Activated T-helper 17 cell treated with anti-CD3 and anti-CD28 coated beads, Interleukin-2, amount 50 U/mL, for 72 hours (primary cell): ENCODE measurements around the gene FYN. TPM values are rescaled to one million over a fixed set of nuclear protein-coding genes. Genes with fewer than 3 reads are reported as not detected.
A peak's percentile ranks its signal among the peaks of the same experiment; 100 is the strongest.

Experiments used
- ATAC-seq: fragments of 150-1000 bp; cut with Tn5 transposase; replicated peaks from 2 replicates; pipeline ENCODE4 v1.10.0; 2021; ENCODE audit warnings: mild to moderate bottlenecking, moderate library complexity
- H3K27ac Mint-ChIP-seq: one replicate; pipeline ENCODE4 v1.8.0; 2022; ENCODE audit warnings: mixed read lengths
- H3K27me3 Mint-ChIP-seq: one replicate; pipeline ENCODE4 v1.8.0; 2022; ENCODE audit warnings: mixed read lengths
- H3K36me3 Mint-ChIP-seq: one replicate; pipeline ENCODE4 v1.8.0; 2022; ENCODE audit warnings: low read depth, mild to moderate bottlenecking, mixed read lengths
- H3K4me1 Mint-ChIP-seq: one replicate; pipeline ENCODE4 v1.8.0; 2022; ENCODE audit warnings: mixed read lengths
- H3K4me3 Mint-ChIP-seq: one replicate; pipeline ENCODE4 v1.8.0; 2022; ENCODE audit warnings: mild to moderate bottlenecking, mixed read lengths
- H3K9me3 Mint-ChIP-seq: one replicate; pipeline ENCODE4 v1.8.0; 2022; ENCODE audit warnings: mixed read lengths
- total RNA-seq, 2 donors: library from RNA; stranded (reverse); gene quantifications; one replicate each; pipeline ENCODE4 v1.2.3, GENCODE V29; 2022

FYN gene
- total RNA-seq, 2 donors from 2014 or later: 139 to 326 TPM

DNA sequence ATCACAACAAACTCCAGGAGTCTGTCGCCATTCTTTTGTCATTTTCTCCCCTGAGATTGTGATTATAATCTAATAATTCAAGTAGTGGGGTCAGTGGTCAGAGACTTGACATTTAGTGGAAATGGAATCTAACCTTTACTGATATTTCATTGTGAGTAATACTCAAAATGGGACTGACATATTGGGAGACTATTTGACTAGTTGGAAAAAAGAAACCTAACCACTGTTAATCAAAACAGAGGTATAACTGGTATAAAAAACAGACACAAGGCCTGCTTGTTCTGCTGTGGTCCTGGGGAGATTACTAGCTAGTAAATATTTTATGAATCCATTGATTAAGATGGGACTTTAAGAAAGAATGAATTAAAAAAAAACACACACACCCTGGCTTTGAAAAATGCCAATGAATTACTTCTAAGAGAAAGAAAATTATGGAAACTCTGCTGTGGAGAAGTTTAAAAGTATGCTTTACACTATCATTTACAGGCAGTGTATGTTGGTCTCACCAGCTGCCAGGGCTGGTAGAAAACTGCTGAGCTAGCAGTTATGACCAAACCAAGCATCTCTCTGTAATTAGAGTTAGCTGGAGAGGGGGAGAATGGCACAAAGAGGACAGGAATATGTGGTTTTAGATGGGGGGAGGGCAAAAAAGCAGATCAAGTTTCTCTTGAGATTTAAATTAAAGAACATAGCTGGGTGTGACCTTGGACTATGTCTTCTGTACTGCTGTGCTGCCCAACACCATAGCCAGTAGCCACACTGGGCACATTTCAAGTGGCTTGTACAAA is 103.7 kb downstream of the FYN start:
- ATAC-seq: peak; percentile 20
- Mint-ChIP-seq H3K27ac (peak overlapping the region; percentile 100), H3K36me3 (peaks cover 92% of the 10 kb centered on the region), H3K4me3 (peak overlapping the region; percentile 98), H3K9me3 (peaks cover 4% of the 10 kb centered on the region), H3K4me1 (peaks cover 74% of the 10 kb centered on the region), H3K27me3 (no peaks in the 10 kb centered on the region)

DNA sequence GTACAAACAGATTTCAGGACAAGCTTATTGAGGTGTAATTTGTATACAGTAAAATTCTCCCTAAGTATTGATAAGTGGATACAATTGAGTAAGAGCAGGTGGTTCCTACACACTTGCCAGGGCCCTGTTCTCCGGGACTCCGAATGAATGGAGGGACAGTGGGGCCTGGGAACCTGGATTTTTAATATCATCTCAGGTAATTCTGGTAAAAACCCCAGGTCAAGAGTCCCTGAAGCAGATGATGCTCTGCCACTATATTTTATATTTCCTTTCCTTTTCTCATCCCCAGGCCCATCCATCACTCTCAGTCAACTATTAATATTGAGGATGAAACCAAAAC is 104.9 kb downstream of the FYN start:
- Mint-ChIP-seq H3K4me3 (peak overlapping the region; percentile 98), H3K4me1 (peaks cover 84% of the 10 kb centered on the region), H3K36me3 (peaks cover 93% of the 10 kb centered on the region), H3K9me3 (peaks cover 4% of the 10 kb centered on the region), H3K27ac (peak overlapping the region; percentile 100), H3K27me3 (no peaks in the 10 kb centered on the region)
- no peak for ATAC-seq

DNA sequence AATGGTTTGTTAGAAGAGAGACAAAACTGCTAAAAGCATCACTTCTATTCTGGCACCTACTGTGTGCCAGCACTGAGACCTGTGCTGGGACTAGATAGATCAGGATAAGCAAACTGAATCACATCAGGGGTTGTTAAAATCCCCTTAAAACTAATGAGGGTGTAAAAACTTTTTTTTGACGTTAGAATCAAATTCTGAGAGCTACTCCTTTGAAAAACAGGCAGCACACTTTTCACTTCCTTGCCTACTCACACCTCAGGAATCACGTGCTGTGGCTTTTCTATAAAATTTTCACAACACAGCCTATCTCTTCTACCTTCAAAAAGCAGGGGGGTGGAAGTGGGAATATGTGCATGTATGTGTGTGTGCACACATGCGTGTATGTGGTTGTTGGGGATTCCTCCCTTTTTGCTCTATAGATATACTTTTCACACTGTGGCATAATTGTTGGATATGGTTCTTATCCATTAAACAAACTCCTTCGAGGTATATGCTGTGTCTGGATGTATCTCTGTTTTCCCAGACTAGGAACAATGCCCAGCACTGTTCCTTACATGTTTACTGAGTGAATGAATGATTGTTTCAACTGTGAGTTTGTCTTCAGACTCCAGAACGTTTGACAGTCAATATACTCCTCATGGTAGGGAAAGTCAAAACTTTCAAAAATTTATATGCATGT is 105.4 kb downstream of the FYN start:
- no peaks in the 10 kb centered on the region for H3K27me3 Mint-ChIP-seq
- H3K27ac Mint-ChIP-seq: peak overlapping the region; percentile 100
- ATAC-seq: no peak
- peaks cover 4% of the 10 kb centered on the region for H3K9me3 Mint-ChIP-seq
- H3K4me3 Mint-ChIP-seq: peak overlapping the region; percentile 98
- H3K4me1 Mint-ChIP-seq: peaks cover 87% of the 10 kb centered on the region
- peaks cover 98% of the 10 kb centered on the region for H3K36me3 Mint-ChIP-seq

DNA sequence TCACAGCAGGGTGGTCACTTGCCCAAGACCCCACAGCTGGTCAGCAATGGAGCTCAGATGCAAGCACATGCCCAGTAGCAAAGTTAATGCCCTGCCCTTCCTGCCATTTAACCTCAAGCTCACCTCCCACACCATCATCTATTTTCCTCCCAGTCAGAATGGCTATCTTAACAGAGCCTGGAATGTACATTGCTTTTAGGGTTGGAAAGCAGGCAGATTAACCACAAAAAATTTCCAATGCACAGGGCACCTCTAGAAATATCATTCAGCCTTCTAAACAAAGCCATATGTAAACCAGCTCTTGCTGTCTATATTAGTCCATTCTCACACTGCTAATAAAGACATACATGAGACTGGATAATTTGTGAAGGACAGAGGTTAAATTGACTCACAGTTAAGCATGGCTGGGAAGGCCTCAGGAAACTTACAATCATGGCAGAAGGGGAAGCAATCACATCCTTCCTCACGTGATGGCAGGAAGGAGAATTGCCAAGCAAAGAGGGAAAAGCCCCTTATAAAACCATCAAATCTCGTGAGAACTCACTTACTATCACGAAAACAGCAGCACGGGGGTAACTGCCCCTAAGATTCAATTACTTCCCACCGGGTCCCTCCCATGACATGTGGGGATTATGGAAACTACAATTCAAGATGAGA is 106.9 kb downstream of the FYN start:
- Mint-ChIP-seq H3K9me3 (peaks cover 4% of the 10 kb centered on the region), H3K4me3 (peak overlapping the region; percentile 98), H3K4me1 (peaks cover 92% of the 10 kb centered on the region), H3K36me3 (peaks cover 100% of the 10 kb centered on the region), H3K27me3 (no peaks in the 10 kb centered on the region), H3K27ac (peak overlapping the region; percentile 100)
- ATAC-seq: peak; percentile 1

DNA sequence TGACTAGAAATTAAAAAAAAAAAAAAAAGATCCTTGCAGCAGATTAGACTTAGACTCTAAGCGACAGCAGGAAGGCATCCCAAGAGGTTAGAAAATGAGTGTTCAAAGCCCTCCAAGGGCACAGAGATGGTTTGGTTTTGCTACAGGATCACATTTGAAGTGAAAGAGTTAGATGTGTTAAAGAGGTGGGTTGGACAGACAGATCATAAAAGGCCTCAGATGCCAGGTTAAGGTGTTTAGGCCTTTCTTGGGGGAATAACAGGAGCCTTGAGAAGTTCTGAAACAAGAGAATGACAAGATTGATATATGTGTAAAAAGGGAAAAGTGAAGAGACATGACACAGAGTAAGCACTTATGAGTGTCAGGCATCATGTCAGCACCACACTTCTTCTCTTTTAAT is 107.5 kb downstream of the FYN start:
- Mint-ChIP-seq H3K4me1 (peaks cover 92% of the 10 kb centered on the region), H3K36me3 (peaks cover 100% of the 10 kb centered on the region), H3K9me3 (peaks cover 4% of the 10 kb centered on the region), H3K4me3 (peak overlapping the region; percentile 98), H3K27ac (peak overlapping the region; percentile 100), H3K27me3 (no peaks in the 10 kb centered on the region)
- peak; percentile 57 for ATAC-seq

DNA sequence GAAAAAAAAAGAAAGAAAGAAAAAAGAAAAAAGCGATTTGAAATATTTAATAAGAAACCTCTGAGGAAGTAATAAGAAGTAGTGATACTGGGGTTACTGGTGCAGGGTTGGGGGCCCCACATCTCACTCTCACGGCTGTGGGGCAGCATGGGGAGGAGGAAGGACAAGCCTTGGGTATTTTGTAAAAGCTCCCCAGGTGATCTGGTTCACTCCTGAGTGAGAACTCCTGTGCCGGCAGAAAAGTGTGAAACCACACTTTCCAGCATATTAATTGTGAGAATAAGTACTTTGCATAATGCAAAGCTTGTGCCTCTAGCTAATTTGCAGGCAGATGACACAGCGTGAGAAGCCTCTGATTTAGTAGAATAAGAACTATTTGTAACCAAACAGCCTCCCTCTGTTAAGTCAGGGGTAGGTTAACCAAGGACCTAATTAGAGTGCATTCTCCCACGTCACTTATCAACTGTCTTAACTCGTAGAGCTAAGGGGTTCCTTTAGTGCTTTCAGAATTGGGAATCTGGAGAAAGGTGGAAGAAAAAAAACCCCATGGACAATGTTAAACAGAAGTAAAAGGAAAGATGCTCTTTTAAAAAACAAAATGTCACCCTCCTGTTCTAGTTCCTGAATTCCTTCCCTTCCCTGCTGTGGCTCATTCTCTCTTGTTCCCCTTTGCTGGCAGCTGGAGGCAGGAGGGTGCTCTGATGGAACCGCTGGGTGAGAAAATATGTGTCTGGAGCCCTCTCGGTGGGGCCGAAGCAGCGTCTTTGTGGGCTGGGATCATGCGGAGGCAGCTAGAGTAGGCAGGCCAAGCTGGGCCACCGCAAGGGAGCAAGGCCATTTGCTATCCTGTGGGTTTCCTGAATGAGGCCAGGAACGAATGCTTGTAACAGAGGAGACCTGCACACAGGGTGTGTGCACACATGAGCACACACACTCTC is 108.7 kb downstream of the FYN start:
- Mint-ChIP-seq H3K9me3 (peaks cover 3% of the 10 kb centered on the region), H3K27ac (peak overlapping the region; percentile 100), H3K27me3 (no peaks in the 10 kb centered on the region), H3K36me3 (peaks cover 100% of the 10 kb centered on the region), H3K4me1 (peaks cover 88% of the 10 kb centered on the region), H3K4me3 (peak overlapping the region; percentile 98)
- ATAC-seq: peak; percentile 65

DNA sequence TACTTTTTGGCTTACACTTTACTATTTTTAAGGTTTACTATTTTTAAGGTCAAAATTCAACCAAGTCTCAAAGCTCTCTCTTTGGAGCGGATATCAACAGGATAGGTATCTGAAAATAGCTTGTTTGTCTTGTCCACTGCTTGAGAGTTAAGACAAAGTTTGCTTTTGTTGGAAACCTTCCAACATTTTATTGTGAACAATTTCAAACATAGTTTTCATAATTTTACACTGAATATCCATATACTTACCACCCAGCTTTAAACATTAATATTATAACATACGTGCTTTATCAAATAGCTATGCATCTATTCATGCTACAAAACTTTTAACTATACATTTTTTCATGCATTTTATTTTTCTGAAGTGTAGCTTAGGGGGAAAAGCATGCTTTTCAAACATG is 109.9 kb downstream of the FYN start:
- Mint-ChIP-seq H3K27me3 (no peaks in the 10 kb centered on the region), H3K4me1 (peaks cover 87% of the 10 kb centered on the region), H3K36me3 (peaks cover 100% of the 10 kb centered on the region), H3K27ac (peak overlapping the region; percentile 100), H3K4me3 (peak overlapping the region; percentile 98), H3K9me3 (no peaks in the 10 kb centered on the region)
- no peak for ATAC-seq

DNA sequence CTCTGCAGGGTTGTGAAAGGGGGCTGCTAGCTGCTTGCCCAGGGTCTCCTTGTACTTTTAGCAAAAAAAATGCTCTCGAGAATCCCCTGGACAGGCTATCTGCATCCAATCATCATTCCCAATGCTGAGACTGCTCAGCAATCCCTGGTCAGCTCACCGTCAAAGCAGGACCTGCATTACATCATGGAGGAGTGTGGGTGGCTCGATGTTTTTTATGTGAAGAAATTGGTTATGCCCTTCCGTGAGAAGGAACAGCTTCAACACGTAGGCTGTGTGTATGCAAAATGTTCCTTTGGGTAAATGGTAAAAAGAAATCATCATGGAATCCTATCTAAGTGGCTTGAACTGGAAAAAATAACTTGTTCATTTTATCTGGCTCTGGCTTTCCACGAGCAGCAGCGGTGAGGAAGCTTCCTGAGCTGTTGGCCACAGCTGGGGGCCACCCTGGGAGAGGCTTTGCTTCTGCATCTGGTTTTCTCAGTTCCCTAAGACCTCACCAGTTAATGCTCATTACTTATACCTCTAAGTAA is 111.4 kb downstream of the FYN start:
- Mint-ChIP-seq H3K36me3 (peaks cover 100% of the 10 kb centered on the region), H3K27ac (peak overlapping the region; percentile 100), H3K4me3 (peak overlapping the region; percentile 98), H3K9me3 (no peaks in the 10 kb centered on the region), H3K27me3 (no peaks in the 10 kb centered on the region), H3K4me1 (peaks cover 75% of the 10 kb centered on the region)
- ATAC-seq: peak; percentile 10

DNA sequence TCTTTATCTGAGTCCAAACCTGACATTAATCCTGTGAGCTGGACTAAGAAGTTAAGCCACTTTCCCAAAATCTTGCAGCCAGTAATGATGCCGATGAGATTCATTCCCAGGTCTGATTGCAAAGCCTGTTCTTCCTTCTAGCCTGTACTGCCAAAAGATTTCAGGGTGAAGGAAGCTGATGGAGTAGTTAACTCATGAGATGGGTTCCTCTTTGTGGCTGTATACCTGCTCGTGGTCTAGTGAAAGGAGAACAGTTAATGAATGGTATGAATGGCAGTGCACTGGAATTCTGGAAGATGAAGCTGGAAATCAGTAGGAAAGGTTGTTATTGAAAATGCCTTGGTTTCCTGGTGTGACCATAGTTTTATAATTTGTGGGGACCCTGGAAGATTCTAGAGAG is 112.0 kb downstream of the FYN start:
- peaks cover 68% of the 10 kb centered on the region for H3K4me1 Mint-ChIP-seq
- H3K4me3 Mint-ChIP-seq: peak overlapping the region; percentile 98
- H3K36me3 Mint-ChIP-seq: peaks cover 96% of the 10 kb centered on the region
- H3K27ac Mint-ChIP-seq: peak overlapping the region; percentile 100
- H3K9me3 Mint-ChIP-seq: no peaks in the 10 kb centered on the region
- ATAC-seq: no peak
- no peaks in the 10 kb centered on the region for H3K27me3 Mint-ChIP-seq

DNA sequence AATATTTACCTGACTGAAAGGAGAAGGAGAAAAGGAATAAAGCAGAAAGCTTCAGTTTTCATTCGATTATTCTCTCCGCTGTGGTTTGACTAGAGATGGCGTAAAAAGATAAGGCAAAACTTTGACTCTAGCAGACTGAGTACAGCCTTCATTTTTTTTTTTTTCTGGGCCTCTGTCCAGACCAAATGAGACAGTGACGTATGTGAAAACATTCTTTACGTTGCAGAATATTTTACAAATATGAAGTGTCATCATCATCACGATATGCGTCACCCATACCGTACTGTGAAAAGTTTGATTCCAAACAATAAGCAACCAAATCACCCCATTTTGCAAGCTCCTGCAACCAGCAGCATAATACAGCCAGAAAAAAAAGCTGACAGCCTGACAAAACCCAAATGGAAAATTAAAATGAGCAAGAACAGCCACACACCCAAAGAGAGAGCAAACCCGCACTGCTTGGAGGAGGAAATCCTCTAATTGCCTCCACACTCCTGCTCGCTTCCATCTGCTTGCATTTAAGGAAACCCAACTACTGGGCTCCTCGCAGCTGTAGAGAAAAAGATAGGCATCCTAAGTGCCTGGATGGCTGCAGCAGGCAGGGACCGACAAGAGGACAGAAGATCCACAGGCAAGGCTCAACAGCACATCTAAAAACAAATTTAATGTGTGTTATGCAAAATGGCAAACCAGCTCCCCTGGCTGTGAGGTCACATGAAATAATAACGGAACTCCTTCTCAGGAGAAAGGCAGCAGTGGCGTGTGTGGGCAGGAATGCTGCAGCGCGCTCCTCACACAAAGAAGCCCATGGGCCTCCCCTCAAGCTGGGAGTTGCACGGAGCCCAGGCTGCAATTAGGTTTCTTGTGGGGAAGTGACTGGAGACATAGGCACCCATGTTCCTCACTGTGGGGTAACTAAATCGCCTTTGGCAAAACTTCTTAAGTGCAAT is 113.1 kb downstream of the FYN start:
- H3K27ac Mint-ChIP-seq: peak overlapping the region; percentile 100
- H3K9me3 Mint-ChIP-seq: no peaks in the 10 kb centered on the region
- H3K27me3 Mint-ChIP-seq: no peaks in the 10 kb centered on the region
- peak; percentile 51 for ATAC-seq
- H3K36me3 Mint-ChIP-seq: peaks cover 96% of the 10 kb centered on the region
- H3K4me1 Mint-ChIP-seq: peaks cover 66% of the 10 kb centered on the region
- H3K4me3 Mint-ChIP-seq: peak overlapping the region; percentile 98

DNA sequence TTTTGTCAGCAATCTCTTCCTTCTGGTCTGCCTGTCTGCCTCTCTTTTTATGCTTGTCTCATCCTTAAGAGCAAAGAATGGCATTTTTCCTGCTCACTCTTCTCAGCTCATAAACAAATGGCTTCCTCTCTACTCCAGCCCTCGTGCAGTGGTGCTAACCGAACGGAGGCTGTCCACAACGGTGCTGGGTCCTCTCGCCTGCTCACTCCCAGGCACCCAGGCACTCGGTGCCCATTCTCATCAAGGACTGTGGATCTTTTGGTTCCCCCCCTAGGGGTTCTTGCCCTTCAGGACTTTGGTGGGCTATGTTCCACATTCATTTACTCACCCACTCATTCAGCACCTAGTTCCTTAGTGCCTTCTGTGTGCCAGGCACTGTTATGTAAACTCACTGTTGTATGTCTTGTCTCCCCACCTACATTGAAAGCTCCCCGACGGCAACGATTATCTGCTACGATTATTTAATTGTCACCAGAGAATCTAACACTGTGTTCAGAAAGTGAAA is 113.9 kb downstream of the FYN start:
- Mint-ChIP-seq H3K27ac (peak overlapping the region; percentile 100), H3K27me3 (no peaks in the 10 kb centered on the region), H3K4me3 (peak overlapping the region; percentile 98), H3K4me1 (peaks cover 62% of the 10 kb centered on the region), H3K9me3 (no peaks in the 10 kb centered on the region), H3K36me3 (peaks cover 96% of the 10 kb centered on the region)
- peak; percentile 22 for ATAC-seq

DNA sequence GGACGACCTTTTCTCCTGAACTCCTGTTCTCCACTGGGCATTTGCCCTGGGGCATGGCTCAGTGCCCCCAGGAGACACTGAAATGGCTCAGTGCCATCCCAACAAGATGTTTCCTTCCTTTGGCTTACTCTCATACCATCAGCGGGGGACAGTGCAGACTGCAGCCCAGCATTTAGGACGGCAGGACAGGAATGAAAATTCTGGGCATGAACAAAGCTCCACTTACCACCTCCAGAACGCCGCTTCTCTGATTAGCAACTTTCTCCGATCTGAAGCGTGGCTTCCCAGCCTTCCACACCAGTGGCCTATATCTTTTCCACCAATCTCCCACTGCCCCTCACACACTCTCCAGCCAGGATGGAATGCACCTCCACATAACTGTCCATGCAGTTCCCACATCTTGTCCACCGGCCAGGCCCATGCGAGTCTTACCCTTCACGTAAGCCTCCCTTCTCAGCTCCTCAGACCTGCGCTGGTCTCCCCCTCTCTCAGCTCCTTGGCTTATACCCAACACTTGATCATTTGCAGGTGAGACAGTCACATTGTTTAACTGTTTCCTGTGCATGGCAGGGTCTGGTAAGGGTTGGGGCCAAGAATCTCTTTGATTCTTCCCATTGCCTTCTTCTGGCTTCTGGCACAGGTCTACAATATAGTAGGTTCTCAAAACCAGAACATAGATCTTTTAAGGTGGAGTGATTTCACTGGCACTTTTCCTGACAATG is 114.5 kb downstream of the FYN start:
- peak; percentile 16 for ATAC-seq
- Mint-ChIP-seq H3K27ac (peak overlapping the region; percentile 100), H3K36me3 (peaks cover 96% of the 10 kb centered on the region), H3K4me3 (peak overlapping the region; percentile 98), H3K27me3 (no peaks in the 10 kb centered on the region), H3K4me1 (peaks cover 63% of the 10 kb centered on the region), H3K9me3 (no peaks in the 10 kb centered on the region)
